ENCODE measurements around the gene WT1. TPM values are rescaled to one million over a fixed set of nuclear protein-coding genes. Genes with fewer than 3 reads are reported as not detected.

WT1 gene
- total RNA-seq, 1 donor from 2014 or later, result not detected

DNA sequence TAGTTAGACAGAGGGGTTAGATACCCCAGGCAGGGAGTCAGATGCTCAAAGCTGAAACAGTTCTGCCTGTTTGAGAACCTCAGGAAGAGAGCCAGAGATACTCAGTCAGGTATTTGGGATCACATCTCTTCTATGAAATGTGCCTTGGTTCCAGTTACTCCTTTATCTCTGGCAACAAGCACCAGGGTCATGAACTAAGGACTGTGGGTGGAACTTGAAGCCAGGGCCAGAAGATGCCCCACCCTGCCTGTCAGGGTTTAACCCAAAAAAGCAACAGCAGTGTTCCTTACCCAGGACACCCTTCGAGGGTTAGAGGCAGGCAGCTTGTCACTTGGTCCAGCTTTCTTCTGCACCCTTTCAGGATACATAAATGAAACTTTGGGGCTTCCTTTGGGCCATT lies 15.0 kb upstream of the WT1 start:
- intact Hi-C loops (cut with micrococcal nuclease), result no loop called here
- no peak for DNase-seq (ENCODE audit: low spot score)
- no peak overlapping the region for H3K27ac Mint-ChIP-seq
- no peaks in the 10 kb centered on the region for H3K36me3 Mint-ChIP-seq (ENCODE audit: low read depth)
- peaks cover 14% of the 10 kb centered on the region for H3K27me3 Mint-ChIP-seq (ENCODE audit: low read depth)
- no peaks in the 10 kb centered on the region for H3K9me3 Mint-ChIP-seq
- no peaks in the 10 kb centered on the region for H3K4me1 Mint-ChIP-seq (ENCODE audit: low read depth)
- H3K4me3 Mint-ChIP-seq (ENCODE audit: low read depth), result no peak overlapping the region

DNA sequence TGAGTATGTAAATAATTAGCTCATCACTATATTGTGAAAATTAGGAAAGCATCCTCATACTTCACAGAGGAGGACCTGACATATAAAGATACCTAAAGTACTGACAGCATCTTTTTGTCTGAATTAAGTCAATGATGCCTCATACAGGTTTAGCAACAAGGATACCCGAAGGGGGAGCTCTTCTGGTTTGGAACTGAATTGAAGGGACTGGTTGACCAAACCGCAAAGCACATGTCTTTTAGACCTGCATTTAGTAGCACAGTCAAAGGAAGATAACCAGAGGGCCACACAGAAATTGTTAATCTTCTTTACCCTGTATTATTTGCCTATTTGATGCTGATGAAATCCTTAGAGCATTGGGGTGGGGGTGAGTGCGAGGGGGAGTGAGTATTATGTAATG lies 12.9 kb upstream of the WT1 start:
- Mint-ChIP-seq H3K4me3 (ENCODE audit: low read depth) (no peak overlapping the region), H3K27me3 (ENCODE audit: low read depth) (peaks cover 21% of the 10 kb centered on the region), H3K4me1 (ENCODE audit: low read depth) (no peaks in the 10 kb centered on the region), H3K9me3 (no peaks in the 10 kb centered on the region), H3K27ac (no peak overlapping the region), H3K36me3 (ENCODE audit: low read depth) (no peaks in the 10 kb centered on the region)
- intact Hi-C loops (cut with micrococcal nuclease), result no loop called here
- no peak for DNase-seq (ENCODE audit: low spot score)

DNA sequence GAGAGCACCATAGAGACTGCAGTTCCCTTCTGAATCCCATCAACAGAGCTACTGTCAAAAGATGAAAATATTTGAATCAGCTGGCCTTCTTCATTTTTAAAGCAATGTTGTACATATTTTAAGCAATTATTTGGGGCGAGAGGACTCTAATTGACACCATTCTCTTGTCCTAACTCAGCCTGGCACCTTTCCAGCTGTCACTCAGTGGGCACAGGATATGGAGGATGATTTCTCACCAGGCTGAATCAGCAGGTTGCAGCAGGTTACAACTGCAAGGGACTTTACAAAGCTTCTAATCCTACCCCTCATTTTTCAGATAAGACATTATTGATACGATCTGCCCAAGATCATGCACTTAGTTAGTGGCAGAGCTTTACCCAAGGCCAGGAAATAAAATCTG lies 11.9 kb upstream of the WT1 start:
- intact Hi-C loops (cut with micrococcal nuclease), result no loop called here
- Mint-ChIP-seq H3K4me3 (ENCODE audit: low read depth) (no peak overlapping the region), H3K27ac (no peak overlapping the region), H3K9me3 (no peaks in the 10 kb centered on the region), H3K36me3 (ENCODE audit: low read depth) (no peaks in the 10 kb centered on the region), H3K27me3 (ENCODE audit: low read depth) (peaks cover 31% of the 10 kb centered on the region), H3K4me1 (ENCODE audit: low read depth) (no peaks in the 10 kb centered on the region)
- no peak for DNase-seq (ENCODE audit: low spot score)

DNA sequence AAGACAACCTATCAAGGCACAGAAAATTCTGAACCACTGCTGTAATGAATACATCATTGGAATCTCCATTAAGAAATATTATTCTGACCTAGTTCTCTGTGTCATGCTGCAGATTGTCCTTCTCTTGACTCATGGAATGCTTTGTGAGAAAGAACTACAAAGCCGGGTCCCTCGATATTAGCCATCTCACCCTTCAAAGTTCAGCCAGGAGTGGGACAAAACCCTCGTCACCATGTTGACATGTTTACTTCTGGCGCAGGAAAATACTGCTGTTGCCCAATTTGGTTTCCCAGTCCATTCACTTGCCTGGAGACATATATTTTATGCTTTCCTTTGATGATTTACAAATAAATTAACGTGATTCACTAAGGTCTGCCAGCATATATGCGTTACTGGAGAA lies 10.9 kb upstream of the WT1 start:
- no peaks in the 10 kb centered on the region for H3K9me3 Mint-ChIP-seq
- H3K27ac Mint-ChIP-seq, result no peak overlapping the region
- intact Hi-C loops (cut with micrococcal nuclease), result no loop called here
- DNase-seq (ENCODE audit: low spot score), result no peak
- H3K4me3 Mint-ChIP-seq (ENCODE audit: low read depth), result no peak overlapping the region
- H3K27me3 Mint-ChIP-seq (ENCODE audit: low read depth), result peaks cover 40% of the 10 kb centered on the region
- H3K4me1 Mint-ChIP-seq (ENCODE audit: low read depth), result no peaks in the 10 kb centered on the region
- H3K36me3 Mint-ChIP-seq (ENCODE audit: low read depth), result no peaks in the 10 kb centered on the region

DNA sequence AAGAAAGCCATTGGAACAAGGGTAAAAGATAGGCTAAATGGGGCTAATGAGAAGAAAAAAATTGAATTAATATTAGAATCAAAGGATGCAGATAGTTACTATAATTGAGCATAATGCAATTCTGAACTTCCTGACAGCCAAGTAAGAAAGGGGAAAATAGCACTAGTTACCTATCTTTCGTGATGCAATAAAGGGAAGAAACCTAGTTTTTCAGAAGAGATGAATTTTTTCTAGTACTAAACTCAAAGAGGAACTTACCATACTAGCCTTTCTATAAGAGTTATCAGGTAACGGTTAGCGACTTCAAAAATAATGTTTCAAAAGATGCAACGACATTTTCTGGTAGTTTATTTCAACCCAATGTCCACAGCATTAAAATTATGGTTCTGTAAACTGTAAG lies 8.8 kb upstream of the WT1 start:
- DNase-seq (ENCODE audit: low spot score), result no peak
- peaks cover 54% of the 10 kb centered on the region for H3K27me3 Mint-ChIP-seq (ENCODE audit: low read depth)
- no peak overlapping the region for H3K27ac Mint-ChIP-seq
- H3K9me3 Mint-ChIP-seq, result no peaks in the 10 kb centered on the region
- H3K4me1 Mint-ChIP-seq (ENCODE audit: low read depth), result no peaks in the 10 kb centered on the region
- no peak overlapping the region for H3K4me3 Mint-ChIP-seq (ENCODE audit: low read depth)
- intact Hi-C loops (cut with micrococcal nuclease), result no loop called here
- no peaks in the 10 kb centered on the region for H3K36me3 Mint-ChIP-seq (ENCODE audit: low read depth)

DNA sequence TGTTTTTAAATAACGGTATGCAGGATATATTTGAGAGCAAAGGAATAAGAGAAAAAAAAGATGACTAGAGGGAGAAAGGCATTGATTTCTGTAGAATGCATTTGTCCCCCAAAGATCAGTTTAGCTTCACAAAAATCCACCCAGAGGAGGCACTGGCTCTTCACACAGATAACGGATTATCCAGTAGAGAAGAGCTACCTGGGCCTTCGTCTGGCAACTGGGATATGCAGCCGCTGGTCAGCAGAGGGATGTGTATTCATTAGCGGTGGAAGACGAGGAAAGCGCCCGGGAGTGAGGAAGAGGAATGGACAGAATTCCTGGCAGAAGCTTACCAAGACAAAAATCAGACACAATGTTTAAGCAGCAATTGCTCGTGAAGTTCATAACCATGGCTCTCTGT lies 5.6 kb upstream of the WT1 start:
- H3K9me3 Mint-ChIP-seq, result no peaks in the 10 kb centered on the region
- no peak for DNase-seq (ENCODE audit: low spot score)
- H3K36me3 Mint-ChIP-seq (ENCODE audit: low read depth), result no peaks in the 10 kb centered on the region
- H3K27me3 Mint-ChIP-seq (ENCODE audit: low read depth), result peaks cover 76% of the 10 kb centered on the region
- no peak overlapping the region for H3K4me3 Mint-ChIP-seq (ENCODE audit: low read depth)
- H3K4me1 Mint-ChIP-seq (ENCODE audit: low read depth), result peaks cover 7% of the 10 kb centered on the region
- H3K27ac Mint-ChIP-seq, result no peak overlapping the region
- intact Hi-C loops (cut with micrococcal nuclease), result no loop called here

DNA sequence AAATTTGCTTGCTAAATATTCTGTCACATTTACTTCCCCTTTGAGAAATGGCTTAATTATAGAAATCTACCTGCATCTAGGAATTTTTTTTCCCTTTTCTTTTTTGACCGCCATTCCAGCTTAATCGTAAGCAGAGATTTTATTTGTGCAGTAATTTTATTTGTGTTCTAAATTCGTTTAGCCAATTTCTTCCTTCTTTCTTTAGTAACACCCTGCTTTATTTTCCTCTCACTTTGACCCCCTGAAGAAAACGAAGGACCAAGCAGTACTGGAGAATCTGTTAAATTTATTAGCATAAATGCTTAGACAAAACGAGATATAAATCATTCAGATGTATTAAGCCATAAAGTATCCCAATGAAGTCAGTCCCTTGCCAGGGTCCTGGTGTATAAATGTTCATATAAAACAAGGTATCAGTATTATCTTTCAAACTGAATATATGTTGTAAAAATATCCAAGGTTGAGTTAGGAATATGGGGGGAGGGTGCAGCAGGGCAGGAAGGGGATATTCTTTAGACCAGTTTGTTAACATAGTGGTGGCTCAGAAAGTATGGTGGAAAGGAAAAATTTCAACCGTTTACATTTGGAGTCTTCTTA lies 5.1 kb upstream of the WT1 start:
- H3K27ac Mint-ChIP-seq, result no peak overlapping the region
- H3K36me3 Mint-ChIP-seq (ENCODE audit: low read depth), result no peaks in the 10 kb centered on the region
- no peaks in the 10 kb centered on the region for H3K9me3 Mint-ChIP-seq
- DNase-seq (ENCODE audit: low spot score), result no peak
- H3K4me1 Mint-ChIP-seq (ENCODE audit: low read depth), result peaks cover 10% of the 10 kb centered on the region
- peaks cover 76% of the 10 kb centered on the region for H3K27me3 Mint-ChIP-seq (ENCODE audit: low read depth)
- intact Hi-C loops (cut with micrococcal nuclease), result no loop called here
- H3K4me3 Mint-ChIP-seq (ENCODE audit: low read depth), result no peak overlapping the region

DNA sequence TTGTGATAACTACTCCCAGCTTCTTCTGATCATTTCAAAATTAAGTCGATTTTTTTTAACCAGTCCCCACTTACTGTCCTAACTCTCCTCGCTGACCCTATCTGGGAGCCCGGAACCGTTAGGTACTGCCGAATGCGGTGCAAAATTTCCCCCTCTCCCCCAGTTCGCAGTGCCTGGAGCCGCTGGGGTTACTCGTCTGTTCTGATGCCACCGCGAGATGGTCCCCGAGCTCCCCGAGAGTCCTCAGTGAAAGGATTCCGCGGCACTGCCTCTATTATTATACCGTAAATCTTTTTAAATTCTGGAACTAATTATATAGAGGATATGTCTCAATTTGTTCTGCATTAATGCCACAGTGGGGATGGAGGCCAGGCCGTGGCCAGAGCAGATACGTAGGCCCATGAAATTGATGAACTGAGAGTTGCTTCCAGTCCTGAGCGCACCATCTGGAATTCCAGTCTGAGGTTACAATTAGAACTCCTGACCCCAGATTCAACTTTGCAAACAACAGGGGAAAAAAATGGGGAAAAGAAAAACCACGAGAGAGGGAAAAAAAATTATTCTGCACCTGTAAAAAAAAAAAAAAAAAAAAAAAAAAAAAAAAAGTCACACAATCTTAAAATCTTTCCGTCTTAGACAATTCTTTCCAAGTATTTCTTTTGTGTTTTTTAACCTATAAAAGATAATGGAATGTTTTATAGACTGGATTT lies 4.3 kb upstream of the WT1 start:
- no peak for DNase-seq (ENCODE audit: low spot score)
- no peaks in the 10 kb centered on the region for H3K9me3 Mint-ChIP-seq
- peaks cover 77% of the 10 kb centered on the region for H3K27me3 Mint-ChIP-seq (ENCODE audit: low read depth)
- H3K4me3 Mint-ChIP-seq (ENCODE audit: low read depth), result no peak overlapping the region
- no peak overlapping the region for H3K27ac Mint-ChIP-seq
- H3K4me1 Mint-ChIP-seq (ENCODE audit: low read depth), result peaks cover 10% of the 10 kb centered on the region
- intact Hi-C loops (cut with micrococcal nuclease), result loop anchor here (5.0 kb wide), 2 partner anchors 107 to 353 kb away; partner anchors contain the start of gene CCDC73
- H3K36me3 Mint-ChIP-seq (ENCODE audit: low read depth), result no peaks in the 10 kb centered on the region

DNA sequence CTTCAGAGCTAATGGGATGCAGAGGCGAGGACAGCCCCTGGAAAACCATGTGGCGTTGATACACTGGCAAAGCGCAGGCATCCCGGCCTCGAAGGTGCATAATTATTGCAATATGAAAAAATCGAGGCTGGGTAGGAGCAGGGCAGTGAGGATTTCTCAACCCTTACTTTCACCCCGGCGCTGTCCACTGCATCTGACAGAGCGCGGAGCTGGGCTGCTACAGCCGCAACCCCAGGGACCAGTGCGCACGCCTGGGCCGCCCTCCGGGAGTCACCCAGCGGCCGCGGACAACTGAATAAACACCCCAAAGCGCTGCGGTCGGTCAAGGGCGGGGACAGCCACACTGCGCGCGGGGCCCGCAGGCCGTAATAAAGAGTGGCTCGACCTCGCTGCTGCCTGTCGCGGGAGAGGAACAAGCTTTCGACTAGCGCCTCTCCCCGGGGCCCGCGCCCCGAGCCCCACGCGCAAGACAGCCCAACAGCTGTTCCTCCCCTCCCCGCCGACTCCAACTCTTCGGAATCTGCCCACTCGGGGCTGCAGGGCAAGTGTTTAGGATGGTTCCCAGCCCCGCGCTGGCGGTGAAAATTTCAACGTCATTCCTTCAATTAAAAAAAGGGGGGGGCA lies 3.6 kb upstream of the WT1 start:
- Mint-ChIP-seq H3K27ac (no peak overlapping the region), H3K27me3 (ENCODE audit: low read depth) (peaks cover 79% of the 10 kb centered on the region), H3K9me3 (no peaks in the 10 kb centered on the region), H3K4me3 (ENCODE audit: low read depth) (no peak overlapping the region), H3K4me1 (ENCODE audit: low read depth) (peaks cover 11% of the 10 kb centered on the region), H3K36me3 (ENCODE audit: low read depth) (no peaks in the 10 kb centered on the region)
- DNase-seq (ENCODE audit: low spot score), result no peak
- intact Hi-C loops (cut with micrococcal nuclease), result loop anchor here (5.0 kb wide), 2 partner anchors 107 to 353 kb away; partner anchors contain the start of gene CCDC73

DNA sequence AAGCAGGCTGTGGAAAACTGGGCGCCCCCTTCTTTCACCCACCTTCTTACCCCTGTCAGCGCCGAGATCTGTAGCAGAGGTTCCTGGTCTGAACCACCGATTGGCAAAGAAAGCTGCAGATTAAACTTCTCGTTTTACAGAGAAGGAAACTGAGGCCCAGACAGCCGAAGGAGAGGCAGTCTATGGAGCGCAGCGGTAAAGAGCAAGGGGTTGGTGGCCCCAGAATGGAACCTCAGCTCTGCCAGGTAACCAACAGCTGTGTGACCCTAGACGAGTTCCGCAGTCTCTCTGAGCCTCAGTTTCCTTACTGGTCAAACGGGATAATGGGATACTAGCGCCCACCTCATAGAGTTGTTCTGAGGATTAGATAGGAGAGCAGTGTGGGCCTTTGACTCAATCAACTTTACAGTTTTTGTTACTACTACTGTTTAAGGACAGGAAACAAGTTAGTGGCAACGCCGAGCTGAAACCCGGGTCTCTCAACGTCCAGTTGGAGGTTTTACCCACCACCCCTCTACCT lies 3.1 kb upstream of the WT1 start:
- no peak overlapping the region for H3K4me3 Mint-ChIP-seq (ENCODE audit: low read depth)
- intact Hi-C loops (cut with micrococcal nuclease), result loop anchor here (5.0 kb wide), 2 partner anchors 106 to 354 kb away; partner anchors contain the start of gene CCDC73
- peaks cover 82% of the 10 kb centered on the region for H3K27me3 Mint-ChIP-seq (ENCODE audit: low read depth)

DNA sequence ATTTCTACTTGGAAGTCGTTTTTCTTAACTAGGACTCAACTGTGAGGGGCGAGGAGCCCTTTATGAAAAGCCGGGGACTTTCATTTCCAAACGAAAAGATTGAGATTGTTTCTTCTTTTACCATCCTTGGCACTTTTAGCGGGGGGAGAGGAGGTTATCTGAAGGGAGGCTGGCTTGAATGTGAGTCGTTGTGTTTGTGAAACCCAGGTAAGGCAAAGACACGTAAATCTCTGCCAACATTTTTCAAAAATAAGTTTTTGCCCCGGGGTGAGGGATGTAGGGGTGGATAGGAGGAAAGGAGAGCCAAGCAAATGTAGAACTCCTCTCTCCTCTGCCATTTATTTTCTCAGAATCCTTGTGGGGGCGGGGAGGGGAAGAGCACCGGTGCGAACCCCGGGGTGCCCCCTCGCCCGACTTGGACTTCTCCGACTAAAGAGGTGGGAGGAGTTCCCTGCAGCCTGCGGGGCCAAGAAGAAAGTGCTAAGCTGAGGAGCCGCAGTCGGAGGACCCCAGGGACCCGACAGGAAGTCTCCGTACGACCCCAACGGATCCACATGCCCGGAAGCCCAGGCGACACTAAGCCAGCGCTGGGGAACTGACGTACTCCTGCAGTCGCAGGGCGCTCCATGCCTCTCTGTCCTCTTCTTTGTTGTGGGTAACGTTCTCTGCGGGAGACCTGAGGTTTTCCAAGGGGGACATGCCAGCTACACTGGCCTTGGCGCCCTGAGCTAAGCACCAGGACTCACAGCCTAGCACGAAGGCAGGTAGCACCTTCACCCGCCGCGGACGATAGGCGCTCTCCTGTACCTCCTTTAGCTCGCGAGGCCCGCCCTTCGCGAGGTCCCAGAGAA lies 2.4 kb upstream of the WT1 start:
- Mint-ChIP-seq H3K4me1 (ENCODE audit: low read depth) (peaks cover 14% of the 10 kb centered on the region), H3K36me3 (ENCODE audit: low read depth) (no peaks in the 10 kb centered on the region), H3K4me3 (ENCODE audit: low read depth) (no peak overlapping the region), H3K9me3 (no peaks in the 10 kb centered on the region), H3K27me3 (ENCODE audit: low read depth) (peaks cover 83% of the 10 kb centered on the region), H3K27ac (peak overlapping the region; percentile 42)
- DNase-seq (ENCODE audit: low spot score), result no peak
- intact Hi-C loops (cut with micrococcal nuclease), result loop anchor here (2.0 to 5.0 kb wide), 3 partner anchors 105 to 623 kb away; partner anchors contain the start of gene CCDC73

More for the DNA sequence above, 3.1 kb upstream of the WT1 start:
- Mint-ChIP-seq H3K27ac (peak overlapping the region; percentile 42), H3K4me1 (ENCODE audit: low read depth) (peaks cover 14% of the 10 kb centered on the region), H3K9me3 (no peaks in the 10 kb centered on the region), H3K36me3 (ENCODE audit: low read depth) (no peaks in the 10 kb centered on the region)
- DNase-seq (ENCODE audit: low spot score), result no peak

DNA sequence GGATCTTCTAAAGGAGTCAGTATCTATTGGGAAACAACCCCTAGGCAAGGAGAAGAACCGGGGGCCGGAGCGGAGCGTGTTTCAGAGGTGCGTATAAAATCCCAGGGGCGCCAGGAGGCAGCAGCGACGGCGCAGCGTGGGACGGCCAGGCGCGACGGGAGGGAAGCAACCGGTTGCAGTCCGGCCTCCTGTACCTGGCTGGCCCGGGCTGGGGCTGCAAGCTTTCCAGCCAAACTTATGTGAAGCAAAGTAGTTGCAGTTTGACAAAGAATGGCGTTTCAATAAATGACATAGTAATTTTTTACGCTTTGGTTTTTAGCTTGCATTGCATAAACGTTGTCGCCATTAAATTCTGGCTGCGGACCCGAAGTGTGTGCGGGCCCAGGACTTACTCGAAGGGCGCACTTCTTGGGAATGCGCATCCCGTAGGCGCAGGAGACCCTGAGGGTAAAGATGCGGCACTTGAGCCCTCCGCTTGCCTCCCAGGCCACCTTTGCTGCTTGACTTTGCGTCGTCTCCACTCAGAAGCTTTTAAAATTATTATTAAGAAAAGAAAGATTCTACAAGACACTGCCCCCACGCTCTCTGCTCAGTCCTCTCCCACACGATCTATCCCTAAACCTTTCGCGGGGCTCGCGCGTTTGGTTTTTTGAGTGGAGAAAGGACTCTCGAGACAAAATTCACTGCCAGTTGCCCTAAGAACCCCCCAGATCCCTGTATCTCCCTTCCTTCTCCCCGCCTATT lies 1.6 kb upstream of the WT1 start:
- peaks cover 14% of the 10 kb centered on the region for H3K4me1 Mint-ChIP-seq (ENCODE audit: low read depth)
- H3K36me3 Mint-ChIP-seq (ENCODE audit: low read depth), result no peaks in the 10 kb centered on the region
- H3K4me3 Mint-ChIP-seq (ENCODE audit: low read depth), result no peak overlapping the region
- H3K9me3 Mint-ChIP-seq, result no peaks in the 10 kb centered on the region
- intact Hi-C loops (cut with micrococcal nuclease), result loop anchor here (2.0 to 5.0 kb wide), 3 partner anchors 105 to 622 kb away; partner anchors contain the start of gene CCDC73
- no peak overlapping the region for H3K27ac Mint-ChIP-seq
- DNase-seq (ENCODE audit: low spot score), result no peak
- peaks cover 82% of the 10 kb centered on the region for H3K27me3 Mint-ChIP-seq (ENCODE audit: low read depth)

Measured in activated T-helper 2 cell treated with anti-CD3 and anti-CD28 coated beads, Interferon-gamma antibody, Interleukin-2, Interleukin-4, amounts not matched to agents 10 μg/mL and 5 μg/mL and 100 μg/mL, durations not matched to agents 14 hours and 24 hours and 36 hours (primary cell).